Hematopoietic multipotent progenitor cell treated with erythropoietin and hydrocortisone succinate and interleukin-3 and kit ligand, for 17 days (in vitro differentiated cells): ENCODE results near the gene SCN8A.

Source experiments
- DNase-seq: peaks from one replicate; pipeline ENCODE4 v3.0.0-alpha.2; 2015; ENCODE audit warnings: low spot score

The SCN8A gene

DNA sequence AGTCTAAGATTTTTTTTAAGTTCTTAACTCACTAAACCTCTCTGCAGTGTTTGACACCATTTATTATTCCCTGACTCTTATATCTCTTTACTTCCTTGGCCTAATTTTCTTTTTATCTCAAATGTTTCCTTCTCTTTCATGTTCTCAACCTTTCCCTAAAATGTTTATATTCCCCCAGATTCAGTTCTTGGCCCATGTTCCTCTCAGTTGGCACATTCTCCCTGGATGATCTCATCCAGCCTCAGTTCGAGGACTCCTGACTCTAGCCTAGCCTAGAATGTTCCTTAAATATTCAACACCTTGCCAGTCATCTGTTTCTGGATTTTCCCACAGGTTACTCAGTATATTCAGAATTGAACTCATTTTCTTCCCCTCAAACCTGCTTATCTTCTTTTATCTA is 81.3 kb downstream of the SCN8A start:
- DNase-seq = no peak

DNA sequence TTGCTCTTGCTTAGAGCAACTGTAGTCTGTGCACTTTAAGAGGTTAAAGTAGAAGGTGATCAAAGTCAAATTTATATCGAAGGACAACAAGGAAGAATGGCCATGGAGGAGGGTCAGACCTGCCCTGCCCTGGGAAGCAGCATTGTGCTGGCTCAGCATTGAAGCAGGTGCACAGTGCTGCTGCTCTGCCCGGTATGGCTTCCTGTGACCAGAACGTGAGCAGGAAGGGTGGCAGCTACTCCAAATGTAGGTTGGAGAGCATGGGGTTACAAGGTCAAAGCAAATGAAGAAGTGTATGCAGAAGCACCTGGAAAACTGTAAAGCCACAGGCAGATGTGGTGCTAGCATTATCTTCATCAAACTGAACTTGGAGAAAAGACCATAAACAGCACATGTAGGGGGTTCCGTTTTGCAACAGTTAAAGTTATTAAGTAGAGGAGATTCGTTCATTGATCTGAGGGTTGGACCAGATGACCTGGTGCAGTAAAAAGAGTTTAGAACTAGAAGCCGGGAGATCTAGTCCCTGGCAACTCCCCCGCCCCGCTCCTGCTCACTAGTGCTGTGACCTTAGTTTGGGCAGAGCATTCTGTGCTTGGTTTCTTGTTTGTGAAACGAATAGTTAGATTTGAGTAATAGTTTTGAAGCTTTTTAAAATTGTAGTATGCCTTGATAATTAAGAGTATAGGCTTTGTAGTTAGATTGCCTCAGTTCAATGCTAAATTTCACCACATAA is 84.2 kb downstream of the SCN8A start:
- no peak for DNase-seq

DNA sequence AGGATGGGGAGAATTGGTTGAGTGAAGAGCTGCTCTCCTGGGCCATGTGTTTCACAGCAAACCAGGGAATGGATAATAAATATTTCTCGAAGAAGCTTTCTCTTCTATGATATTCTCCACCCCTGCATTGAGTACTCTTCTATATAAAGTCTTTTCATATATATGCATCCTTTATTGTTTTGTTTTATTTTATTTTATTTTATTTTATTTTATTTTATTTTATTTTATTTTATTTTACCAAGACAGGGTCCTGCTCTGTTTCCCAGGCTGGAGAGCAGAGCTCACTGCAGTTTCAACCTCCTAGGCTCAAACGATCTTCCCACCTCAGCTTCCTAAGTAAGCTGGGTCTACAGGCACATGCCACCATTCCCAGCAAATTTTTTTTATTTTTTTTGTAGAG is 85.8 kb downstream of the SCN8A start:
- no peak for DNase-seq

DNA sequence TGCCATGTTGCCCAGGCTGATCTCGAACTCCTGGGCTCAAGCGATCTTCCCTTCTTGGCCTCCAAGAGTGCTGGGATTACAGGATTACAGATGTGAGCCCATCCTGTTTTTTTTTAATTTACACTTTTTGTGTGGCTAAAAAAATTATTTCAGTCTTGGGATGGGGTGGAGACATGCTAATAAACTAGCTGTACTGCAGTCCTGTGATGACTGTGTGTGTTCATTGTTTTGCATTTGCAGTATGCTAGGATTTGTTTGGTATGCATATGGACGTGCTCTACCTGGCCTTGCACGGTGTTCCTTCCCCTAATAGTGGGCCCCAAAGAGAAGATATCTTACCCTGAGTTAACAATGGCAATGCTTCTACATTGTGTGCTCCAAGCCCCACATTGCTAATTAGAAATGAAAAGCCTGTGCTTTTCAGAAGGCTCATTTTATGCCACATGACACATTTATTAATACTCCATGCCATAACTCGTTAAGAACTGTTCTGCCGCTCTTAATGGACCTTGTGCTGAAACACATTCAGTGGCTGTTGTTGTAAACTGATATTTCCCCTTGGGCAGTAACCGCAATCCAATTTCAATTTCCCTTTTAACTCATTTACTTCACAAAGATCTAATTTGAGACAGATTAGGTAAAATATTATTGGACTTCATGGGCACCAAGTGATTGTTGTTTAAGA is 86.4 kb downstream of the SCN8A start:
- no peak for DNase-seq

DNA sequence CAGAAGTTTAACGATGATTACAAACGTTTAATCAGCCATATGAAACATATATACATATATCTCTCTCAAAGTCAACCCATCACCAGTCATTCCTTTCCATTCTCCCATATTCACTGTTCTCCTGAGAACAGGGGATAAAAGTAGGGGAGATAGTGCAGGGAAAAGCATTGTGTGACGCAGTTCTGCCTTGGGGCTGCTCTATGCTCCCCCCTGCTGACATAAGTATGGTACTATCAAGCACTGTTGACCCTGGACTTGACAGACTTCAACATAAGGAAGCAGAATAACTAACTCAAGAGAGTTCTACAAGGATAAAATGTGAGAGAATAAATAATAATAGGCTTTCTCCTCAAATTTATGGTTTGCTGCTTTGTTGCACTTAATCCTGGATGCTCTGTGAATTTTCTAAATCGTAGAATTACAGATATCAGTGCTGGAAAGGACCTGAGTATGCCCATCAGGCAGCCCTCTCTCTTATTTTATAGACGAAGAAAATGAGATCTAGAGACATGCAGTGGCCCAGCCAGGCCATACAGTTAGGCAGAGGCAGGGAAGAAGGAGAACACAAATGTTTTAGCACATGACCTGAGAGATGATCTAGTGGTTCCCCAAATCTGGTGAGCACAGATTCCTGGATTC is 87.2 kb downstream of the SCN8A start:
- DNase-seq = no peak

DNA sequence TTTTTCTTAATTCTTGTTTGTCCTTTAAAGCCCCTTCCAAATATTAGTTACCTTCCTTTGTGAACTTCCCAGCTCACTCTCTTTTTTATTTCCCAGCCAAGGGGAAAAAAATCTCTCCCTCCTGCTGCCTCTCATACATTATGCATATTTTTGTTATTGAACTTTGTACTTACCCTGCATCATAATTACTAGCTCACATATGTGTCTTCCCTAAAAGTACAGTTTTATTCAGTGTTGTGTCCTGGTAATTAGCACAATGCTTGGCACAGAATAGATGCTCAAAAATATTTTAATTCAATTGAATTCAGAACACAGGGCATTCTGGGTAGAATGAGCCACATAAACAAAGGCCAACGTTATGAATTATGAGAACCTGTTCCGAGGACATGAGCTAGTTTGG is 91.9 kb downstream of the SCN8A start:
- no peak for DNase-seq

DNA sequence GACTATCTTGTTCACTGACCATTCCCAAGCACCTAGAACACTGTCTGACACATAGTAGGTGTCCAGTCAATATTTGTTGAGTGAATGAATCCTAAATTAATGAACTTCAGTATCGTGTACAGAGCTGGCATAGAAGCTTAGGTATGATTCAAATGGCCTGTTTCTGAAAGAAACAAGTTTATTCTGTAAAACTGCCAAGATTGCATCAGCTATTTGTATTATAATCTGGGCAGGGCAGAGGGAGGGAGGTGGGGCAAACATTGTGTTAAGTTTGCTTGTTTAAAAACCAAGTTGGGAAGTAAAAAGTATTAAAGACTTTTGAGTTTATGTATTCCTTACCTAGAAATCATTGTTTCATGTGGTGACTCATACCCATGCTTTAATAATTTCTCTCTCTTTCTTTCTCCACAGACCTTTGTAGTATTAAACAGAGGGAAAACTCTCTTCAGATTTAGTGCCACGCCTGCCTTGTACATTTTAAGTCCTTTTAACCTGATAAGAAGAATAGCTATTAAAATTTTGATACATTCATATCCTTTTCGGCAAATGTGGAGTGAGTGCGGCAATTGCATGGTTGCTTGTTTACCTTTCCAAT is 92.8 kb downstream of the SCN8A start:
- DNase-seq = no peak

DNA sequence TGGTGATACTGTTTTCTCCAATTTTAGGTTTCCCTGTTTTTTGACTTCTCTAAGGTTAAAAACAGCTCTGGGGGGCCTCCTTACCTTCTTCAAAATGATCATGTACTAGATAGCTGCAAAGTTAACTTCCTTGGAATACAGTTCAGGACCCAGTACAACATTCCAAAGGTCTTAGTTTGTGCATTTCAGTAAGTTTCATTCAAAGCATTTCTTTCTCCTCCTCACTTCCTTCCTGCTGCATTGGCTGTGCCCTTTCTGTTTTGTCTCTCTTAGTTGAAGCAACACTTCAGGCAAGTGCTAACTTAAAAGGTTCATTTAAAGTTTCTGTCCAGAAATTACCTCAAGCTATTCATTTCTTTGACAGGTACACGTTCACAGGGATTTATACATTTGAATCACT is 95.7 kb downstream of the SCN8A start:
- no peak for DNase-seq

DNA sequence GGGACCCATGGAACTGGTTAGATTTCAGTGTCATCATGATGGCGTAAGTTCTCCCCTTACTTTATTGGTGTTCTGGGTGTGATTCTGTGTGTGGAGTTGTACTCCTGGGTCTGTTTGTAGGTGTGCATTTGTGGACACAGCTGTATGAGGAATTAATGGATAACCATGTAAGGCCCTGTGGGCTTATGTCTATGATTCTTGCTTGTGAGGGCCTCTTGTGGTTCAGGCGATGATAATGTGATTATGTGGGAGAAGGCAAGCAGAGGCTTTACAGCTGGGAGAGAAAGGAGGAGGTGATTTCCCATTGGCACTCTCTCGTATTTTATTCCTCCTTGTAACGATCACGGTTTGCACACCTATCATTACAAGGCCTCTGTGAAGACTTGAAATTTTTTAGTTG is 96.1 kb downstream of the SCN8A start:
- no peak for DNase-seq

DNA sequence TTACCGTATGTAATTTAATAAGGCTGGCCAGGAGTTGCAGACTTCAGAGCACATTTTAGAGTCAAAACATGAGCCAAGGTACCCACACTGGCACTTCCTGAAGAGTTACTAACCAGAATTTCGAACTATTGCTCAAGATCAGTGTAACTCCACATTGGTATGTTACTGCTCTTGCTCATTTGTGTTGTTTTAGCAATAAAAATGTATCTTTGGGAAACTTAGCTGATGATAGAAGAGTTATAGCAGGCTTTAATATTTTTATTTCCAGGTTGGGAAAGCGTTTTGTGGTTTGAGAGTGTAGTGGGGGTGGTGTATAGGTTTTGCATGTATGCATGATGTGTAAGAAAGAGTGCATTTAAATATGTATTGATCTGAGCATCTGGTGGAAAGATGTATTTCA is 96.6 kb downstream of the SCN8A start:
- no peak for DNase-seq

DNA sequence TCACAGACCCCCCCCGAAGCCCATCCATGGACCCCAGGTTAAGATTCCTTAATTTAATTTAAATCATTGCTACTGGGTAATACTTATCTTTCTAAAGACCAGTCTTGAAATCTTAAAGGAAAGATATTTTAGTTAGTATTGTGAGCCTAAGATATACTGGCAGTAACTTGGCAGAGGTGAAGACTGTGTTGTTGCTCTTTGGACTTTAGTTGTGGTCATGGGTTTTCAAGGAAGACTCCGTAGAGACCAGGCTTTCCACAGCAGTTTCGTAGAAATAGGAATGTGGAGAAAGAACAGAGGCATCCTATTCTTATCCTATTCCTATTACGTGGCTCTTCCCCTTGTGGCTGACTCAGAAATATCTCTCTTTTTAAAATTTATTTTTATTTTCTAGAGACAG is 99.0 kb downstream of the SCN8A start:
- DNase-seq = no peak

DNA sequence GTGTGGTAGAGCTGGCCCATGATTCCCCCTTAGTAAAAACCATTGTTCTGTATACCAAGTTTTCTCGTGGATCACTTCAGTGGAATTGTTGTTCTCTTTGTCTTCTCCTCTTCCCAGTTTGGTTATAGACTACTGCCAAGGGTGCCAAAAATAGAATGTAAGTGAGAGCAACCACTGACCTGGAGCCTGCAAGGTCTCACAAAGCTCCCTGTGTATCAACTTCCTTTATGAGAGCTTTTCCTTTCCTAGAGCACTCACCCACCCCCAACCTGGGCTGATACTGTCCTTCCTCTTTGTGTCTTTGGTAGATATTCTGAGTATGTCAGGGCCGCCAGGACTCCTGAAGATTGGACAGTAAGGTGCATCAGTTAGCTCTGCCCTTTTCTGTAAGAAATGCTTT is 101.0 kb downstream of the SCN8A start:
- DNase-seq = no peak

DNA sequence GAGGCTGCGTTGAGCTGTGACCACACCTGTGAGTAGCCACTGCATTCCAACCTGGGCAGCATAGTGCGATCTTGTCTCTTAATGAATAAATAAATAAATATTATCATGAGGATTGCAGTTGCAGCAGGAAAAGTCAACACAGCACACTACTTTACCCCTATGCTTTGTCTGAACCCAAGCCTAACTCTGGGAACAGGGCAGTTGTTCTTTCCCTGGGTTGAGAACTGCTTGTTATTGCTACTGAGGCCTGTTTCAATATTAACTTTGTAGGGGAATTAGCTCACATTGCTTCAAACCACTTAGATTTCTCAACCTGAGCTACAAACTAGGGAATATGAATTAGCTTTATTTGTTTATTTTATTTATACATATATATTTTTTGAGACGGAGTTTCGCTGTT is 102.5 kb downstream of the SCN8A start:
- no peak for DNase-seq

DNA sequence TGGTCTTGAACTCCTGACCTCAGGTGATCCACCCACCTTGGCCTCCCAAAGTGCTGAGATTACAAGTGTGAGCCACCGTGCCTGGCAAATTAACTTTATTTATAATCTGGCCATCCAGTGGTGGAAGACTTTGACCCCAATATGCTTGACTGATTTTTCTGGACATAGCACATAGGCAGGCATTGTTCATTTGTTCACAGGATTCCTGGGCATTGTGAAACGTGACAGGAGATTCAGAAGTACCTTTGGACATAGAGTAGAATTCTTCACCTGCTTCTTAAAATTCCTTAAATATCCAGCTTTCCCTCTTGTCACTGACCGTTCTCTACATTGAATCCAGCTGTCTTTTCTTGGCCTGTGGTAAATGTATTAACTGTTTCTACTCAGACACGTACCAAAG is 103.1 kb downstream of the SCN8A start:
- DNase-seq = no peak

DNA sequence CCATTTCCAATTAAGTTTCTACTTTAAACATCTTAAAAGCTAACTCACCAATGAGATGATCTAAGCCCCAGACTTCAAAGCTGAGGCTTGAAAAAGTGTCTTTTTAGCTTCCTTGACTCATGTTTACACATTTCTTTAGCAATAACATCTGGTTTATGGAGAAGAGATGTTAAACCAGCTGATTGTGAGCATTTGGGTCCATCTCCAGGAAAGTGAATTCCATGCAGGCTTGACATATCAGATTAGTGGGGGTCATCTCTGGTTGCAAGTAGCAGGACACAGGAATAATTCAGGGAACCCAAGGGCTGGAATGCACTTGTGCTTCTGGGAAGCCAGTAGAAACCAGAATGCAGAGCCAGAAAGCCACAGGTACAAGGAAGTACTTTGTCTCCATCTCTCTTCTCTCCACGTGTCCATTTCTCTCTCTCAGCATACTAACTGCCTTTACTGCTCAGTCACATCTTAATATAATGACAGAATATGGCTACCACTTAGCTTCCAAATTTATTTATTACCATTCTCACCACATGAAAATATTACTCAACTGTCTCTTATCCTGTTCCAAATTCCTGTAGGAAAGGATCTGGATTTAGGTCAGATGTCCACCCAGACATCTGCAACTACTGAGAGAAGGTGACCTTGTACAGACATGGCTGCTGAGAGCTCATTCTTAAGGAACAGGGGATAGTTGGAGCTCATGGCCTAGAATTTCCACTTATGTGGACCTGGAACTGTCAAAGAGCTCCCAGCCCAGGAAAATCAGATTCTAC is 104.4 kb downstream of the SCN8A start:
- DNase-seq = no peak

DNA sequence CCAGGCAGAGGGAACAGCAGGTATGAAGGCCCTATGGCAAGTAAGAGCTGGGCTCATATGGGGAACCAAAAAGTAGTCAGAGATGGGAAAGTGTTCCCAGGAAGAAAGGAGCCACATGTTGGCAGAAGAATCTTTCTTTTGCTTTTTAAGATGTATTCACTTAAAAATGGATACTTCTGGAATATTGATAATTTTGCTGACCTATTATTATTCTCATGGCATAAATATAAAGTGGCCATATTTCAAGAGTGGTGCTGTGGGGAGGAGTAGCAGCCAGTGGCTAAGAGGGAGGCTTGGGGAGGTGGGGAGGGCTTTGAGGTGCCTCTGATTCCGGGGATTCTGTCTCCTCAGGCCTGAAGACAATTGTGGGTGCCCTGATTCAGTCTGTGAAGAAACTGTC is 108.2 kb downstream of the SCN8A start:
- DNase-seq = no peak

DNA sequence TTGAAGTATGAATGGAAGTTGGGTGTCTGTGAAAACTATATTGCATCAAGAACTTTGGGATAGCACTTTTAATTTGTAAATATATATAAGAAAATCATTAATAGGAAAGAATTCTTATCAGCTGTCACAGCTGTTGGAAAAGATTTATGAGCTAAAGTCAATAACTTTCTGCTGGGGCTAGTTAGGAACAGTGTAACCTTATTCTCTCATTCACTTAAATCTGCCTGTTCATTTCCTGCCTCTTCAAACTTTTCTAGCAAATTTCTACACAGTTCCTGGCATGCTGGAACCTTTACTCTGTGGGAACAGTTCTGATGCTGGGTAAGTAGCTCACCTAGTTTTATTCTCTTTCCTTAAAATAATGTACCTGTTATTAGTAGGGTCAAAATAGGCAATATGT is 109.9 kb downstream of the SCN8A start:
- no peak for DNase-seq

DNA sequence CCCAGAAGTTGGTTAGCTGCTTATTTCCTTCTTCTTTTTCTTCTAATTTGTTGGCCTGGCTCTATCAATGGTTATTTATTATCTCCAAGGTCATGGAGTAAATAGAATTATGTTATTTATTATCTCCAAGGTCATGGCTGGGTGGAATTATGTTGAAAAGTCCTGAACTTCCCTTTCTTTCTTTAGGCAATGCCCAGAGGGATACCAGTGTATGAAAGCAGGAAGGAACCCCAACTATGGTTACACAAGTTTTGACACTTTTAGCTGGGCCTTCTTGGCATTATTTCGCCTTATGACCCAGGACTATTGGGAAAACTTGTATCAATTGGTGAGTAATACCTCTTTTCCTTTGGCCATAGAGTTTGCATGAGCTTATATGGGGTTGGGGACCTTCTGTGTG is 111.6 kb downstream of the SCN8A start:
- no peak for DNase-seq

DNA sequence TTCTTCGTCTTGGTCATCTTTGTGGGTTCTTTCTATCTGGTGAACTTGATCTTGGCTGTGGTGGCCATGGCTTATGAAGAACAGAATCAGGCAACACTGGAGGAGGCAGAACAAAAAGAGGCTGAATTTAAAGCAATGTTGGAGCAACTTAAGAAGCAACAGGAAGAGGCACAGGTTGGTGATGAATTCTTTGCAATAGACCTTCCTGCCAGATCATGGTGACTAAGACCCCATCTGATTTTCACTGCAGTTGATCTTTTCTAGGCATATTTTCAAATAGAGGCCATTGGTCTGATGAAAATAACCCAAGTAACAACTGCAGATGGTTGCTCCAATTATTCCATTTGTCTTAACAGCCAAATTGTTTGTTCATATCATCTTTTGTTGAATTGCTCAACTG is 114.4 kb downstream of the SCN8A start:
- no peak for DNase-seq

DNA sequence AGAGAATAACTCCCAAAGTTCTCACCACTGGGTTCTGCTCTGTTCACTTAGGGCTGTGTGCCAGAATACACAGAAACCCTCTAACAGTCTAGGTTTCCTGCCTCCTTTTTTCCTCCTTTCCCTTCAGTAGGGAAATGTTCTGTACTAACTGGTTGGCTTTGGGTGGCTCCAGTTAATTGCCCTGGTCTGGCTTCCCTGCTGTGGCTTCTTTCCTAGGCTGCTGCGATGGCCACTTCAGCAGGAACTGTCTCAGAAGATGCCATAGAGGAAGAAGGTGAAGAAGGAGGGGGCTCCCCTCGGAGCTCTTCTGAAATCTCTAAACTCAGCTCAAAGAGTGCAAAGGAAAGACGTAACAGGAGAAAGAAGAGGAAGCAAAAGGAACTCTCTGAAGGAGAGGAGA is 115.2 kb downstream of the SCN8A start:
- no peak for DNase-seq

DNA sequence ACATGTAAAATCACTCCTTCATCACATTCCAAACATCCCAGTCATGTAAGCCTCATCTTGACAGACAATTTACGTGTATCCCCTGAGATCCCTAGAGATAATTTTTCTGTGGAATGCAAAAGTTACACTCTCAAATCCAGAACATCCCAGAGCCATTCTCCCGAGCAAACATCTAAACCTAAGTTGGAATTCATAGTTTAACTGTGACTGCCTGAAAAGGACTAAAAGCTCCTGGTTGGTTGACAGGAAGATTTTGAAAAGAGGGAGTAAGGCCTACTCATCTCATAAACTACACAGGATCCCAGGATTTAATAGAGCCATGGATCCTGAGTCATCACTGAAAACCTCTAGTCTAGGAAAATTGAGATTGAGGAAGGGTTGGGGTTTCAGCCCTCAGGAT is 123.6 kb downstream of the SCN8A start:
- DNase-seq = no peak

DNA sequence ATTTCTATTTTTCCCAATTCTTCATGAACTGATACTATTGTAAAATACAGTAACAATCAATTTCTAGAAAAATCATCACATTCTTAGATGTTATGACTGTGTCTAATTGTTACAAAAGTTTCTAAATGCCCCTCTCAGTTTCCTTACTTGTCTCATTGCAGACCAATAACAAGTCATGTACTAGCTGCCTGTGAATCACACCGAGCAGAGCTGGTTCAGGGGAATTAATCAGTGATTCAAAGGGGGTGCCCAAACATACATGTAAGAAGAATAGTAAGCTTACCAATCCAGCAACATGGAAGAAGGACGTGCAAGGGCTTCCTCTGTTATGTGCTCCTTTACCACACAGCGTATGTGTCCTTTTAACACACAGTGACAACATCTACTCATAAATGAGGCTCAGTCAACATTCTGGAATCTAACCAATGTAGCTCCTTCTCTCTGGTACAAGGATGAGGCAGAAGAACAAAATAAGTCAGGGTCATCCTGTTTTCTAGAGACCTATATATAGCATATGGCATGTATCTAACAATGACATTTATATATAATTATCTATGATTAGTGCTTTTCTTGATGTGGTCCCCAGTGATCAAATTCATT is 126.4 kb downstream of the SCN8A start:
- no peak for DNase-seq
